Stimulated activated effector memory CD8-positive, alpha-beta T cell treated with anti-CD3 and anti-CD28 coated beads, Interleukin-12 subunit alpha, Interleukin-12 subunit beta, amount 100 ng/mL, for 72 hours (primary cell): ENCODE measurements around the gene GXYLT1.
A peak's percentile ranks its signal among the peaks of the same experiment; 100 is the strongest.

Source experiments
- ATAC-seq: fragments of 150-1000 bp; cut with Tn5 transposase; 2 replicates; pipeline ENCODE4 v1.10.0; 2021
- DNase-seq, 2 donors: peaks; one replicate each; pipeline ENCODE4 v3.0.0; 2021 to 2022; ENCODE audit warnings: low spot score in 2 of 2
- H3K27ac Mint-ChIP-seq: one replicate; pipeline ENCODE4 v1.8.0; 2022; ENCODE audit warnings: mild to moderate bottlenecking, mixed read lengths
- H3K36me3 Mint-ChIP-seq: one replicate; pipeline ENCODE4 v1.8.0; 2022; ENCODE audit warnings: mild to moderate bottlenecking, mixed read lengths
- H3K4me1 Mint-ChIP-seq: one replicate; pipeline ENCODE4 v1.8.0; 2022; ENCODE audit warnings: mixed read lengths
- H3K4me3 Mint-ChIP-seq: one replicate; pipeline ENCODE4 v1.8.0; 2022; ENCODE audit warnings: mild to moderate bottlenecking, mixed read lengths
- H3K9me3 Mint-ChIP-seq: one replicate; pipeline ENCODE4 v1.8.0; 2022; ENCODE audit warnings: mixed read lengths

GXYLT1 gene

DNA sequence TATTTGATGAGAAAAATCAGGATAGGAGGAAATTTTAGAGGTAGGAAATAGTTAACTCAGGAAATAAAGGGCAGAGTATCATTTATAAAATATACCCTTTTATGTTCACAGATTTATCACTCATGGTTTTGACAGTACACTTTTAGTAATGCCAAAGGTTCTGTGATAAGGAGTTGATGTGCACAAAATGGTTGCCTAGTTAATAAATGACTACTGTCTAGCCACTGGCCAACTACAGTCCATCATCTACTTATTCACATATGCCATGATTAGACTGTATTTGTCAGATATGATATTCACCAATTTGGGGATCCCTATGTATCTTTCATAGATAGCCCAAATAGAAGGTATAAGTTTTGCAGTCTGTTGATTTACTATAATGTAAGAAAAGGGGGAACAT, 19.2 kb upstream of the GXYLT1 start:
- peaks cover 19% of the 10 kb centered on the region for H3K4me1 Mint-ChIP-seq
- peak overlapping the region; percentile 16 for H3K27ac Mint-ChIP-seq
- H3K4me3 Mint-ChIP-seq, result no peak overlapping the region
- no peak for DNase-seq
- H3K36me3 Mint-ChIP-seq, result peaks cover 35% of the 10 kb centered on the region
- no peak for ATAC-seq
- H3K9me3 Mint-ChIP-seq, result no peaks in the 10 kb centered on the region

DNA sequence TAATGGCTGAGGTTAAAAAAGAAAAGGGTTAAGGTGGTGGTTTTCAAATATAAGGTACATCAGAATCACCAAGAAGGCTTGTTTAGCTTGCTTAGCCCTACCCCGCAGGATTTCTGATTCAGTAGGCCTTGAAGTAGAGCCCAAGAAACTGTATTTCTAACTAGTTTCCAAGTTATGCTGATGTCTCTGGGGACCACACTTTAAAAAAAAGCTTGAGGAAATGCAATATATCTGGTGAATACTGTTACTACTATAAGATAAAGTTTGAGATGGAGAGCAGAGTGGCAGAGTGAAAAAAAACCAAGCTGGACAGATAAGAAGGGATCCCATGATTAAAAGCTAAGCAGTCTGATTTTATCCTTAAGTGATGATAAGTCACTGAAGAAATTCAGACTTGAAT, 18.3 kb upstream of the GXYLT1 start:
- Mint-ChIP-seq H3K4me3 (no peak overlapping the region), H3K4me1 (peaks cover 17% of the 10 kb centered on the region), H3K36me3 (peaks cover 40% of the 10 kb centered on the region), H3K27ac (peak overlapping the region; percentile 16), H3K9me3 (no peaks in the 10 kb centered on the region)
- DNase-seq (no peak), ATAC-seq (no peak)

GRCh38 chr12:42162193-42162592, 17.5 kb upstream of the GXYLT1 start:
- H3K36me3 Mint-ChIP-seq, result peaks cover 41% of the 10 kb centered on the region
- H3K9me3 Mint-ChIP-seq, result no peaks in the 10 kb centered on the region
- DNase-seq (no peak), ATAC-seq (no peak)
- H3K4me3 Mint-ChIP-seq, result no peak overlapping the region
- H3K4me1 Mint-ChIP-seq, result peaks cover 17% of the 10 kb centered on the region
- H3K27ac Mint-ChIP-seq, result no peak overlapping the region

- DNase-seq, result no peak
Measured at GRCh38 chr12:42161529-42161928, 16.9 kb upstream of the GXYLT1 start.

GRCh38 chr12:42156232-42156631, 11.6 kb upstream of the GXYLT1 start:
- Mint-ChIP-seq H3K4me1 (peaks cover under 1% of the 10 kb centered on the region), H3K27ac (peak overlapping the region; percentile 67), H3K36me3 (peaks cover 38% of the 10 kb centered on the region), H3K4me3 (no peak overlapping the region), H3K9me3 (no peaks in the 10 kb centered on the region)
- ATAC-seq (no peak), DNase-seq (no peak)

More at GRCh38 chr12:42161529-42161928, 16.9 kb upstream of the GXYLT1 start:
- no peaks in the 10 kb centered on the region for H3K9me3 Mint-ChIP-seq
- peaks cover 17% of the 10 kb centered on the region for H3K4me1 Mint-ChIP-seq
- no peak overlapping the region for H3K4me3 Mint-ChIP-seq
- peaks cover 44% of the 10 kb centered on the region for H3K36me3 Mint-ChIP-seq
- ATAC-seq, result peak; percentile 46
- peak overlapping the region; percentile 16 for H3K27ac Mint-ChIP-seq

- H3K36me3 Mint-ChIP-seq, result no peaks in the 10 kb centered on the region
- H3K4me1 Mint-ChIP-seq, result peaks cover 34% of the 10 kb centered on the region
- no peaks in the 10 kb centered on the region for H3K9me3 Mint-ChIP-seq
- peak overlapping the region; percentile 12 for H3K27ac Mint-ChIP-seq
- DNase-seq (no peak), ATAC-seq (no peak)
- peak overlapping the region; percentile 80 for H3K4me3 Mint-ChIP-seq
Measured at GRCh38 chr12:42145552-42146215, 1.0 kb upstream of the GXYLT1 start.

- Mint-ChIP-seq H3K4me3 (peak overlapping the region; percentile 80), H3K27ac (peak overlapping the region; percentile 12), H3K9me3 (no peaks in the 10 kb centered on the region), H3K36me3 (no peaks in the 10 kb centered on the region), H3K4me1 (peaks cover 39% of the 10 kb centered on the region)
- ATAC-seq (peak; percentile 5), DNase-seq (no peak)
Measured at GRCh38 chr12:42145197-42145549, 499 bp upstream of the GXYLT1 start.

GRCh38 chr12:42144158-42144407, 591 bp downstream of the GXYLT1 start:
- Mint-ChIP-seq H3K27ac (peak overlapping the region; percentile 75), H3K4me3 (peak overlapping the region; percentile 80), H3K36me3 (no peaks in the 10 kb centered on the region), H3K4me1 (peaks cover 39% of the 10 kb centered on the region), H3K9me3 (no peaks in the 10 kb centered on the region)
- ATAC-seq, result no peak
- no peak for DNase-seq

GRCh38 chr12:42143452-42144157, 1.1 kb downstream of the GXYLT1 start:
- H3K27ac Mint-ChIP-seq, result peak overlapping the region; percentile 75
- peaks cover 39% of the 10 kb centered on the region for H3K4me1 Mint-ChIP-seq
- no peaks in the 10 kb centered on the region for H3K36me3 Mint-ChIP-seq
- ATAC-seq, result no peak
- peak overlapping the region; percentile 80 for H3K4me3 Mint-ChIP-seq
- no peaks in the 10 kb centered on the region for H3K9me3 Mint-ChIP-seq
- DNase-seq, result no peak

- no peak overlapping the region for H3K27ac Mint-ChIP-seq
- peaks cover 39% of the 10 kb centered on the region for H3K4me1 Mint-ChIP-seq
- DNase-seq (no peak), ATAC-seq (no peak)
- H3K9me3 Mint-ChIP-seq, result no peaks in the 10 kb centered on the region
- no peak overlapping the region for H3K4me3 Mint-ChIP-seq
- H3K36me3 Mint-ChIP-seq, result no peaks in the 10 kb centered on the region
Measured at GRCh38 chr12:42141981-42142606, 2.6 kb downstream of the GXYLT1 start.

- no peak overlapping the region for H3K4me3 Mint-ChIP-seq
- no peak overlapping the region for H3K27ac Mint-ChIP-seq
- H3K9me3 Mint-ChIP-seq, result no peaks in the 10 kb centered on the region
- no peak for ATAC-seq
- no peaks in the 10 kb centered on the region for H3K36me3 Mint-ChIP-seq
- no peak for DNase-seq
- peaks cover 37% of the 10 kb centered on the region for H3K4me1 Mint-ChIP-seq
Measured at GRCh38 chr12:42140901-42141300, 3.8 kb downstream of the GXYLT1 start.

- ATAC-seq, result no peak
- Mint-ChIP-seq H3K4me1 (peaks cover 27% of the 10 kb centered on the region), H3K9me3 (no peaks in the 10 kb centered on the region), H3K27ac (no peak overlapping the region), H3K4me3 (no peak overlapping the region), H3K36me3 (no peaks in the 10 kb centered on the region)
- no peak for DNase-seq
Measured at GRCh38 chr12:42135259-42135814, 9.3 kb downstream of the GXYLT1 start.

DNA sequence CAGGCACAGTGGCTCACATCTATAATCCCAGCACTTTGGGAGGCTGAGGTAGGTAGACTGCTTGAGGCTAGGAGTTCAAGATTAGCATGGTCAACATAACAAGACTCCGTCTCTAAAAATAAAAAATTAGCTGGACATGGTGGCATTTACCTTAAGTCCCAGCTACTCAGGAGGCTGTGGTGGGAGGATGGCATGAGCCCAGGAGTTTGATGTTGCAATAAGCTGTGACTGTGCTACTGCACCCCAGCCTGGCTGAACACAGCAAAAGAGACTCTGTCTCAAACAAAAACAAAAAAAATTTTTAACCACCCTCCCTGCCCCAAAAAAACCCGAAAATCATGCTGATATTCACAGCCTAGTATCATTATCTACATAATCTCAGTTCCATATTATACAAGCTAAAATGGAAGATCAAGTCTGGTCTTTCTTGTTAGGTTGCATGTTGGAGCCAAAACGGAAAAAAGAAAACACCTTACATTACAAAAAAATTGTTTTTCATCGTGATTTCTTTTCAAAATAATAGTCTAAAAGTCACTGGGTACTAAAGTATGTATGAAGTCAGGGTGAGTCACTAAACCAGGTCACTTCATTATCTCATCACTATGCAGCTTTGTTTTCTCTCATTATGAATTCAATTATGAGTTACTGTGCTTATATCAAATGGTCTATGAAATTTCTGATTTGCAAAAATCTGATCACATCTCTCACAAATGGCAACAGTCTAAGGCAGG, 13.8 kb downstream of the GXYLT1 start:
- ATAC-seq, result peak; percentile 80
- Mint-ChIP-seq H3K27ac (no peak overlapping the region), H3K4me1 (peaks cover 34% of the 10 kb centered on the region), H3K4me3 (no peak overlapping the region), H3K36me3 (no peaks in the 10 kb centered on the region), H3K9me3 (no peaks in the 10 kb centered on the region)
- DNase-seq, result no peak

DNA sequence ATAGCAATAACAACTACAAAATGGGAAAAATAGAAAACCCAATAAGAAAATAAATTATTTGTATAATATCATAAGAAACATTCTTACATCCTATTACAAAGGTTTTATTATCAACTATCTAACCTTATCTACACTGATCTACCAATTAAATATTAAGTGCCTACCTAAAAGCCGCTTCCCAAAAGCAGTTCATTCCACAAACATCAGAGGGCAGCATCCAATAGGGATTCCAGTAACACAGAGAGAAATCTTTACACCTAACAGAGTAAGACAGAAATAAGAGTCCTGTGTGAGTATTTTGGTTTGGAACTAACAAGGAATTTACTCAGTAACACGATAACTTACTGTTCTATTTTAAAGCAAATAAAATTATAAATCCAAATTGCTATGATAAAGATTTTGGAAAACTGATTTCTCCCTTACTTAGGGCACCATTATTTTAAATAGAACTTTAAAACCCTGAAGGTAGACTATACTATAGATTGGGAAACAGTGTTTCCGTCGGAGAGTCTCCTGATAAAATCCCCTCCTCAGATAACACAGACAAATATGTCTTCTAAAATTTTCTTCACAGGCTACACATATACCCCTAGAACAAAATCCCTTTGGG, 15.0 kb downstream of the GXYLT1 start:
- DNase-seq (no peak), ATAC-seq (no peak)
- Mint-ChIP-seq H3K4me3 (no peak overlapping the region), H3K27ac (no peak overlapping the region), H3K9me3 (no peaks in the 10 kb centered on the region), H3K36me3 (no peaks in the 10 kb centered on the region), H3K4me1 (peaks cover 23% of the 10 kb centered on the region)

- Mint-ChIP-seq H3K4me3 (no peak overlapping the region), H3K36me3 (no peaks in the 10 kb centered on the region), H3K9me3 (no peaks in the 10 kb centered on the region), H3K27ac (no peak overlapping the region), H3K4me1 (peaks cover 22% of the 10 kb centered on the region)
- DNase-seq, result no peak
- no peak for ATAC-seq
Measured at GRCh38 chr12:42128888-42129287, 15.8 kb downstream of the GXYLT1 start.
